ENCODE measurements around the gene PRDM2.

Gene PRDM2

DNA sequence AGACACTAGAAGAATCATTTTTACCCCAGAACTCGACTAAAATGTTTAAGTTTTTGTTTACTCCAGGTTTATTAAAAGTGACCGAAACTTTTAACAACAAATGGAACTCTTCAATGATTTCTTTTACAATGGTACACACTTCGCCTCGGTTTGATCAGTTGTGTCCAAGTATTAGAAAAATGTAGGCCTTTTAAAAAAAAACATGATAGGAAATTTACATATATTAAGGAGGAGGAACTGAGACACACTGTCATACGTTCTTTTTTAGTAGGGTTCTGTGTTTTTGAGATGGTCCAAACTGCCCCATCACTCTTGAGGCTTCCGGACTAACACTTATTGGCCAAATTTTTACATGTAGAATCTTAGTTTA, 1.3 kb downstream of the PRDM2 start:
- Histone ChIP-seq H3K27ac (ENCODE audit: low read length) (no peak overlapping the region), H3F3A (ENCODE audit: insufficient read depth, low read length) (peaks cover 21% of the 10 kb centered on the region; the same call in 1 of the 2 replicates), H3K9me2 (replicated peaks; ENCODE audit: insufficient read depth, low read length) (no peaks in the 10 kb centered on the region), H3K36me3 (replicated peaks; ENCODE audit: insufficient read depth, low read length) (no peaks in the 10 kb centered on the region), H3K9ac (ENCODE audit: low read length) (no peak overlapping the region), H3K4me1 (ENCODE audit: low read length) (peaks cover 19% of the 10 kb centered on the region), H3K4me3 (ENCODE audit: low read length) (no peak overlapping the region), H4K20me1 (ENCODE audit: insufficient read depth, low read length) (no peaks in the 10 kb centered on the region), H3K9me3 (replicated peaks; ENCODE audit: insufficient read depth, low read length) (no peaks in the 10 kb centered on the region), H3K27me3 (replicated peaks; ENCODE audit: insufficient read depth, low read length) (no peaks in the 10 kb centered on the region), H3K79me2 (ENCODE audit: low read length) (0 out of 2 replicates have a peak, but pooled peaks cover 4% of the 10 kb centered on the region), H3K4me2 (ENCODE audit: low read depth, low read length) (no peak overlapping the region), H2AFZ (ENCODE audit: low read length) (no peak overlapping the region)
- TF ChIP-seq EZH2phosphoT487 (IDR thresholded peaks at IDR 0.05; ENCODE audit: low read length), result no peak
- TF ChIP-seq, protein P1, sequence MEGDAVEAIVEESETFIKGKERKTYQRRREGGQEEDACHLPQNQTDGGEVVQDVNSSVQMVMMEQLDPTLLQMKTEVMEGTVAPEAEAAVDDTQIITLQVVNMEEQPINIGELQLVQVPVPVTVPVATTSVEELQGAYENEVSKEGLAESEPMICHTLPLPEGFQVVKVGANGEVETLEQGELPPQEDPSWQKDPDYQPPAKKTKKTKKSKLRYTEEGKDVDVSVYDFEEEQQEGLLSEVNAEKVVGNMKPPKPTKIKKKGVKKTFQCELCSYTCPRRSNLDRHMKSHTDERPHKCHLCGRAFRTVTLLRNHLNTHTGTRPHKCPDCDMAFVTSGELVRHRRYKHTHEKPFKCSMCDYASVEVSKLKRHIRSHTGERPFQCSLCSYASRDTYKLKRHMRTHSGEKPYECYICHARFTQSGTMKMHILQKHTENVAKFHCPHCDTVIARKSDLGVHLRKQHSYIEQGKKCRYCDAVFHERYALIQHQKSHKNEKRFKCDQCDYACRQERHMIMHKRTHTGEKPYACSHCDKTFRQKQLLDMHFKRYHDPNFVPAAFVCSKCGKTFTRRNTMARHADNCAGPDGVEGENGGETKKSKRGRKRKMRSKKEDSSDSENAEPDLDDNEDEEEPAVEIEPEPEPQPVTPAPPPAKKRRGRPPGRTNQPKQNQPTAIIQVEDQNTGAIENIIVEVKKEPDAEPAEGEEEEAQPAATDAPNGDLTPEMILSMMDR (IDR thresholded peaks at IDR 0.05; ENCODE audit: low read length), result no peak
- TF ChIP-seq EZH2 (optimal IDR thresholded peaks at IDR 0.05; ENCODE audit: low read depth, low read length), result no peak
- no peak for DNase-seq

DNA sequence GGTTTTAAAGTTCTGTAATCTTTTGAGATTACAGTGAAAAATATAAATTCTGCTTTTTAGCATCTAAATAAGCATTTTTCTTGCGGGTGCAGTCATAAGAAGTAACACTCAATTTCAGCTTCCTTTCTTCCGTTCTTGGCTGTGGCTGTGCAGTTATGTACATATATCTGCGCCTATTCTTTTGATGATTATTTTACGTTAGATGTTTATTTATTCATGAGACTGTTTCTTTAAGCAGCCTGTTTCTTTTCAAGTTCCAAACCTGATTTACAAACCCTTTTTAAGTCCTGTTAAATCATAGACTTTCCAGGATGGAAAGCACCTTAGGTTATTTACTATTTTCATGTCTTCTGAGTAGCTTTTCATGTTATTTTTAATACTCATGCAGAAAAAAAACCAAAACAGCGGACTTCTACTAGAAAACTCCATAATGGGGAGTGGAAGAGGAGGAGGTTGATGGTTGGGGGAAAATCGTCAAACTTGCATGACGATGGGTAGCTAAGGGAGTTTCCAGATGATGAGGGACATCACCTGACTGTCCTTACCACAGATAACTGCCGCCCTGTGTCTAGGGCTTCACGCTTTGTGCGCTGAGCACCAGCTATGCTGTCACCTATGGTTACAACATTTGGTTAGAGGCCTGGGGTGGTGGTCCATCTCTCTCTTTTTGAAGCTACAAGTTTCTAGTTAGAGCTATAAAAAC, 2.6 kb downstream of the PRDM2 start:
- H3K79me2 ChIP-seq (ENCODE audit: low read length), result 0 out of 2 replicates have a peak, but pooled peaks cover 5% of the 10 kb centered on the region
- H3K4me1 ChIP-seq (ENCODE audit: low read length), result peaks cover 19% of the 10 kb centered on the region
- no peaks in the 10 kb centered on the region for H3K9me2 ChIP-seq (replicated peaks; ENCODE audit: insufficient read depth, low read length)
- no peak overlapping the region for H3K9ac ChIP-seq (ENCODE audit: low read length)
- H3K36me3 ChIP-seq (replicated peaks; ENCODE audit: insufficient read depth, low read length), result no peaks in the 10 kb centered on the region
- no peak overlapping the region for H3K4me2 ChIP-seq (ENCODE audit: low read depth, low read length)
- H3K9me3 ChIP-seq (replicated peaks; ENCODE audit: insufficient read depth, low read length), result no peaks in the 10 kb centered on the region
- peaks cover 21% of the 10 kb centered on the region; the same call in 1 of the 2 replicates for H3F3A ChIP-seq (ENCODE audit: insufficient read depth, low read length)
- H3K4me3 ChIP-seq (ENCODE audit: low read length), result no peak overlapping the region
- H4K20me1 ChIP-seq (ENCODE audit: insufficient read depth, low read length), result no peaks in the 10 kb centered on the region
- H3K27me3 ChIP-seq (replicated peaks; ENCODE audit: insufficient read depth, low read length), result no peaks in the 10 kb centered on the region
- no peak overlapping the region for H2AFZ ChIP-seq (ENCODE audit: low read length)
- DNase-seq, result no peak
- H3K27ac ChIP-seq (ENCODE audit: low read length), result no peak overlapping the region
- TF ChIP-seq, protein P1 (IDR thresholded peaks at IDR 0.05; ENCODE audit: low read length), result no peak
- TF ChIP-seq EZH2phosphoT487 (IDR thresholded peaks at IDR 0.05; ENCODE audit: low read length) (no peak), EZH2 (optimal IDR thresholded peaks at IDR 0.05; ENCODE audit: low read depth, low read length) (no peak)

DNA sequence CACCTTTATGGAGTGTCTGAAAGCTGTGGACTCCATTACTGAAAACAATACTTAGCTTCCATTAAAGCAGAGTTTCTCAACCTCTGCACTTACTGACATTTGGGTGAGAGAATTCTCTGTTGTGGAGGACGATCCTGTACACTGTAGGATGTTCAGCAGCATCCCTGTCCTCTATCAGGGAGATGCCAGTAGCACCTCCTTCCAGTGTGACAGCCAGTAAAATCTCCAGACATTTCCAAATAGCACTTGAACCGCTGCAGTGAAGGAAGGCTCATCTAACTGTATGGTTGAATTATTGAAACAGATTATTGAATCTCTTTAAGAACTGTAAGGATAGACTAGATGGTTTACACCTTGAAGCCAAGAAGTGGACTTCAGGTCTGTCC, 3.1 kb downstream of the PRDM2 start:
- Histone ChIP-seq H3K4me2 (ENCODE audit: low read depth, low read length) (no peak overlapping the region), H3K27me3 (replicated peaks; ENCODE audit: insufficient read depth, low read length) (no peaks in the 10 kb centered on the region), H3K4me1 (ENCODE audit: low read length) (peaks cover 19% of the 10 kb centered on the region), H3K79me2 (ENCODE audit: low read length) (0 out of 2 replicates have a peak, but pooled peaks cover 5% of the 10 kb centered on the region), H4K20me1 (ENCODE audit: insufficient read depth, low read length) (no peaks in the 10 kb centered on the region), H3K36me3 (replicated peaks; ENCODE audit: insufficient read depth, low read length) (no peaks in the 10 kb centered on the region), H3F3A (ENCODE audit: insufficient read depth, low read length) (peaks cover 21% of the 10 kb centered on the region; the same call in 1 of the 2 replicates), H2AFZ (ENCODE audit: low read length) (no peak overlapping the region), H3K4me3 (ENCODE audit: low read length) (no peak overlapping the region), H3K9ac (ENCODE audit: low read length) (no peak overlapping the region), H3K9me2 (replicated peaks; ENCODE audit: insufficient read depth, low read length) (no peaks in the 10 kb centered on the region), H3K9me3 (replicated peaks; ENCODE audit: insufficient read depth, low read length) (no peaks in the 10 kb centered on the region), H3K27ac (ENCODE audit: low read length) (no peak overlapping the region)
- no peak for DNase-seq
- TF ChIP-seq EZH2 (optimal IDR thresholded peaks at IDR 0.05; ENCODE audit: low read depth, low read length), result no peak
- TF ChIP-seq, protein P1 (IDR thresholded peaks at IDR 0.05; ENCODE audit: low read length), result no peak
- TF ChIP-seq EZH2phosphoT487 (IDR thresholded peaks at IDR 0.05; ENCODE audit: low read length), result no peak
